Fibroblast of lung (primary cell): ENCODE measurements around the gene SUV39H1.

Experiments
- CTCF ChIP-seq, 2 donors: IDR thresholded peaks in 1 of 2; conservative IDR thresholded peaks in 1 of 2; 1 replicate in 1 of 2; 2 replicates in 1 of 2; pipeline ENCODE4 v1.5.1; 2011 to 2012; ENCODE audit warnings: low read length in 2 of 2, control low read depth in 1 of 2, inconsistent platforms in 1 of 2, low read depth in 1 of 2, mild to moderate bottlenecking in 1 of 2
- EZH2 ChIP-seq: IDR thresholded peaks from 2 replicates; pipeline ENCODE4 v1.5.1; 2012; ENCODE audit warnings: low read length, control low read depth, mild to moderate bottlenecking; ENCODE audit errors: missing control alignments

GRCh38 chrX:48696301-48696908, at the start of gene SUV39H1:
- no peak for TF ChIP-seq CTCF (conservative IDR thresholded peaks at IDR 0.05 in 1 of 2, IDR thresholded peaks at IDR 0.05 in 1 of 2; ENCODE audit: low read depth in 1 of 2, low read length in 2 of 2)
- no peak for TF ChIP-seq EZH2
